PC-9 (cell line): Measurements from ENCODE around the gene KCNS1. TPM values are rescaled to one million over a fixed set of nuclear protein-coding genes. Genes with fewer than 3 reads are reported as not detected.

ENCODE experiments used
- BruUV-seq: library from RNA; stranded (reverse); fragments of 400-500 nt; replicated peaks from 2 replicates; lab custom pipeline; 2021; lab: Mats Ljungman, UMichigan
- CTCF ChIA-PET: fragments of 300-600 bp; sonication (Branson Sonifier 250); formaldehyde crosslinking; loops from one replicate; lab custom pipeline; 2022; ENCODE audit warnings: antibody characterized with exemption; lab: Charles Lee
- POLR2A ChIA-PET: fragments of 300-600 bp; sonication (Branson Sonifier 250); formaldehyde crosslinking; loops from one replicate; lab custom pipeline; 2022; ENCODE audit warnings: antibody characterized with exemption; ENCODE audit not compliant: unreplicated experiment; lab: Charles Lee
- DNase-seq, 2 experiments: peaks; one replicate each; pipeline versions ENCODE4 v3.0.0 to v3.0.0-alpha.2; 2015 to 2022; ENCODE audit warnings: mixed read lengths in 1 of 2
- H2AFZ ChIP-seq: fragments of 200-600 bp; sonication (generic); 2 replicates; pipeline ENCODE4 v1.8.1; 2017; ENCODE audit warnings: antibody characterized with exemption
- H3F3A ChIP-seq: fragments of 200-600 bp; sonication (generic); 2 replicates; pipeline ENCODE4 v1.8.1; 2017; ENCODE audit warnings: antibody characterized with exemption, mild to moderate bottlenecking, low read depth; ENCODE audit not compliant: insufficient read depth
- H3K27ac ChIP-seq: fragments of 200-600 bp; sonication (generic); 2 replicates; pipeline ENCODE4 v1.6.1; 2016; ENCODE audit warnings: mixed run types
- H3K27me3 ChIP-seq: fragments of 200-600 bp; sonication (generic); 2 replicates; pipeline ENCODE4 v1.6.1; 2016; ENCODE audit warnings: low read depth, mixed run types; ENCODE audit not compliant: insufficient read depth
- H3K36me3 ChIP-seq: fragments of 200-600 bp; sonication (generic); 2 replicates; pipeline ENCODE4 v1.6.1; 2016; ENCODE audit warnings: low read depth, mixed run types
- H3K4me1 ChIP-seq: fragments of 200-600 bp; sonication (generic); replicated peaks from 2 replicates; pipeline ENCODE4 v1.6.1; 2016; ENCODE audit warnings: mixed run types; ENCODE audit not compliant: insufficient read depth
- H3K4me2 ChIP-seq: fragments of 200-600 bp; sonication (generic); 2 replicates; pipeline ENCODE4 v1.6.1; 2017; ENCODE audit warnings: mixed run types
- H3K4me3 ChIP-seq: fragments of 200-600 bp; sonication (generic); 2 replicates; pipeline ENCODE4 v1.6.1; 2016; ENCODE audit warnings: mixed run types
- H3K79me2 ChIP-seq: fragments of 200-600 bp; sonication (generic); 2 replicates; pipeline ENCODE4 v1.6.1; 2017; ENCODE audit warnings: low read depth, mixed run types
- H3K9me2 ChIP-seq: fragments of 200-600 bp; sonication (generic); 2 replicates; pipeline ENCODE4 v1.8.1; 2017; ENCODE audit warnings: mild to moderate bottlenecking; ENCODE audit not compliant: insufficient read depth
- H3K9me3 ChIP-seq: fragments of 200-600 bp; sonication (generic); 2 replicates; pipeline ENCODE4 v1.8.1; 2016; ENCODE audit warnings: low read depth; ENCODE audit not compliant: insufficient read depth
- H4K20me1 ChIP-seq: fragments of 200-600 bp; sonication (generic); 2 replicates; pipeline ENCODE4 v1.8.1; 2017; ENCODE audit not compliant: insufficient read depth
- CTCF ChIP-seq: fragments of 200-600 bp; sonication (generic); conservative IDR thresholded peaks from 2 replicates; pipeline ENCODE4 v1.6.1; 2017; ENCODE audit warnings: mixed run types, antibody characterized with exemption, mild to moderate bottlenecking, moderate library complexity
- EZH2 ChIP-seq: fragments of 200-600 bp; sonication (generic); IDR thresholded peaks from 2 replicates; pipeline ENCODE4 v1.8.0; 2017; ENCODE audit warnings: antibody characterized with exemption, low read depth
- intact Hi-C: fragments of 100-400 bp; cut with micrococcal nuclease; formaldehyde crosslinking; loops from one replicate; pipeline ENCODE4 v1.10.0; 2022; ENCODE audit not compliant: unreplicated experiment
- total RNA-seq: library from RNA; stranded (reverse); gene quantifications from 2 replicates; pipeline ENCODE4 v1.2.3, GENCODE V29; 2021

Gene KCNS1
- total RNA-seq, 1 experiment from 2014 or later = 0.15 TPM

DNA sequence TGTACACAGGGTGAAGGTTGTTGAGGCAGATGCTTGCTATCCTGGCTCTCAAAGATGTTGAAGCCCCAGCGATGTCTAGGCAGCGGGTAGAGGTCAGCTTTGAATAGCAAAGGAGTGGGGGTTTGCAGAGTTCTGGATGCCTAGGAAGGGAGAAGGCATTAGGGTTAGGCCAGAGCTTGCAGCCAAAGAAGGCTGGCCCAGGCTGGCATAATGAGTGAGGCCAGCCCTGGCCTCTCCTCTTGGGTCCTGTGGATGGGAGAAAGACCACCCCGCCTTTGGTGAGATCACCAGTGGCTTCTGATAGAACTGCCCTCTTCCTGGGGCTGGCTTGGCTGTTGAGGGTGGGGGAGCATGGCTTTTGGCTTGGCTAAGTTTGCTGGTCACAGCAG, 14.5 kb upstream of the KCNS1 start:
- H3K4me2 ChIP-seq = no peak overlapping the region
- no peak overlapping the region for H2AFZ ChIP-seq
- H3K9me2 ChIP-seq = no peaks in the 10 kb centered on the region
- no peaks in the 10 kb centered on the region for H3K4me1 ChIP-seq
- intact Hi-C loops = no loop called here
- H3K79me2 ChIP-seq = no peaks in the 10 kb centered on the region
- H4K20me1 ChIP-seq = no peaks in the 10 kb centered on the region
- POLR2A ChIA-PET = no interaction called here
- H3F3A ChIP-seq = no peaks in the 10 kb centered on the region
- H3K27ac ChIP-seq = no peak overlapping the region
- no peak for TF ChIP-seq CTCF
- no peak for TF ChIP-seq EZH2
- DNase-seq = no peak
- H3K27me3 ChIP-seq = no peaks in the 10 kb centered on the region
- no peak overlapping the region for H3K4me3 ChIP-seq
- H3K9me3 ChIP-seq = no peaks in the 10 kb centered on the region
- CTCF ChIA-PET = interaction anchor here (0.6 to 1.4 kb wide), 3 partner anchors 9 to 130 kb away, joined by 3 to 6 read pairs (median 3); no protein-coding TSS in a partner anchor
- BruUV-seq = no TSS peak
- no peaks in the 10 kb centered on the region for H3K36me3 ChIP-seq

DNA sequence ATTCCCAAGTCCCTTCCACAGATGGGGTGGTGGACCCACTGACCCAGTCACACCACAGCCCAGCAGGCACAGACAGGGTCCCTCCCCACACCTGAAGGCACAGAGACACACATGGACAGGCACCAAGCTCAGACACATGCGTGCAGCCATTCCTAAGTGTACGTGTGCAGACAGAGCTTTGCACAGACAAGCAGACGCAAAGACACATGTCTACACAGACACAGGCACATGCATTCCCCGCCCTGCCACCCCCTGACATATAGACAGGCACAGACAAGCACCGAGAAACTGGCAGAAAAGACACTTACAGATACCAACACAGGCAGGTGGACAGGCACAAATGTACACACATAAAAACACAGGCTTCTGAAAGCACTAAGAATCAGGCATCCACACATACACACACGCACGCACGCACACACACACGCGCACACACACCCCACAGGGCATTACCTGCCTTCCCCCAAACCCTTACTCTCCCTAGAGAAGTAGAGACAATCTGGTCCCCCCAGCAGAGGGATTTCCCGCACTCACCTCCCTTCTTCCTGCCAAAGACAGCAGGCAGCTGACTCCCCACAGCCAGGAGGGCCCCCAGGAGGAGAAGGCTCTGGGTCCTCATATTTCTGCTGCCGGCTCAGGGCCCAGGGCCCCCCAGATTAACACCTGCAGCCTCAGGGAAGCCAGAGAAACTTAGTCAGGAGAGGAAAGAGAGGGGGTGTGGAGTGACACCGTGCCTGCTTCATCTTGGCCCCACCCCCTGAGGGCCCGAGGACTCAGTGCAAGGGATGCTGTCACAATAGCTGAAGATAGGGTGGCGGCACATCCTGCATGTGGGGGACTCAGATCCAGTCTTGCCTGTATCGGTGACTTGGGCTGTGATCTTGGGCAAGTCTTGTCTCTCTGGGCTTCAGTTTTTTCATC, 13.8 kb upstream of the KCNS1 start, which contains the start of gene WFDC5:
Gene WFDC5, minus strand, starts transcription at position 710 of the 921 bp plus-strand sequence. Its CDS starts 91 bp downstream, at position 619.
- no peaks in the 10 kb centered on the region for H3K79me2 ChIP-seq
- no peak within 1 kb of the TSS for H3K4me2 ChIP-seq
- H2AFZ ChIP-seq = no peak within 1 kb of the TSS
- BruUV-seq = no TSS peak
- no peak within 1 kb of the TSS for H3K4me3 ChIP-seq
- no peaks in the 10 kb centered on the region for H3K27me3 ChIP-seq
- ChIA-PET CTCF (interaction anchor here (0.6 to 1.2 kb wide), 2 partner anchors 115 to 129 kb away, joined by 3 read pairs; no protein-coding TSS in a partner anchor), POLR2A (interaction anchor here (0.8 kb wide), 1 partner anchor 62 kb away, joined by 3 read pairs; no protein-coding TSS in a partner anchor)
- H3K9me2 ChIP-seq = no peaks in the 10 kb centered on the region
- H4K20me1 ChIP-seq = no peaks in the 10 kb centered on the region
- H3K27ac ChIP-seq = no peak within 1 kb of the TSS
- no peaks in the 10 kb centered on the region for H3K4me1 ChIP-seq
- TF ChIP-seq EZH2 (no peak), CTCF (no peak)
- intact Hi-C loops = no loop called here
- no peak for DNase-seq
- no peaks in the 10 kb centered on the region for H3F3A ChIP-seq
- H3K36me3 ChIP-seq = no peaks in the 10 kb centered on the region
- H3K9me3 ChIP-seq = no peaks in the 10 kb centered on the region

DNA sequence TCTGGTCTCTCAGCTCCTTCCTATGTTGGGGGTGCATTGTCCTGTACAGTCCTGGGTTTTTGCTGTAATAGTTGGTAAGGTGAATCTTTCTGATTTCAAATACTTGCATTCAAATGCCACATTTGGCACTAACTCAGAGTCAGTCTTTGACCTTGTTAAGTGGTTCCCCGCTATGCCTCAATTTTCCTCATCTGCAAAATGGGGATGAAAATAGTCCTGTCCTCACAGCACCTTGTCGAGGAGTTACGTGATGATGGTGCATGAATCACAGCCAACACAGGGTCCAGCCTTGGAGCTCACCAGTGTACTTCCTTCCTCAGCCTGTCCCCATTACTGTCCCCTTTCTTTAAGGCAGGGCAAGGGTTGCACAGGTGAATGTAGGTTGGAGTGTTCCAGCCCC, 12.9 kb upstream of the KCNS1 start:
- Histone ChIP-seq H3K4me3 (no peak overlapping the region), H3K9me3 (no peaks in the 10 kb centered on the region), H3K9me2 (no peaks in the 10 kb centered on the region), H2AFZ (no peak overlapping the region), H3K27me3 (no peaks in the 10 kb centered on the region), H3K27ac (no peak overlapping the region), H3K4me2 (no peak overlapping the region), H4K20me1 (no peaks in the 10 kb centered on the region), H3K36me3 (no peaks in the 10 kb centered on the region), H3K79me2 (no peaks in the 10 kb centered on the region), H3F3A (no peaks in the 10 kb centered on the region), H3K4me1 (no peaks in the 10 kb centered on the region)
- TF ChIP-seq CTCF = no peak
- no peak for TF ChIP-seq EZH2
- intact Hi-C loops = no loop called here
- ChIA-PET POLR2A (interaction anchor here (0.8 kb wide), 1 partner anchor 63 kb away, joined by 3 read pairs; no protein-coding TSS in a partner anchor), CTCF (no interaction called here)
- no TSS peak for BruUV-seq
- no peak for DNase-seq
